ENCODE data around the gene CYTH2.
A peak's percentile ranks its signal among the peaks of the same experiment; 100 is the strongest.

Gene CYTH2

DNA sequence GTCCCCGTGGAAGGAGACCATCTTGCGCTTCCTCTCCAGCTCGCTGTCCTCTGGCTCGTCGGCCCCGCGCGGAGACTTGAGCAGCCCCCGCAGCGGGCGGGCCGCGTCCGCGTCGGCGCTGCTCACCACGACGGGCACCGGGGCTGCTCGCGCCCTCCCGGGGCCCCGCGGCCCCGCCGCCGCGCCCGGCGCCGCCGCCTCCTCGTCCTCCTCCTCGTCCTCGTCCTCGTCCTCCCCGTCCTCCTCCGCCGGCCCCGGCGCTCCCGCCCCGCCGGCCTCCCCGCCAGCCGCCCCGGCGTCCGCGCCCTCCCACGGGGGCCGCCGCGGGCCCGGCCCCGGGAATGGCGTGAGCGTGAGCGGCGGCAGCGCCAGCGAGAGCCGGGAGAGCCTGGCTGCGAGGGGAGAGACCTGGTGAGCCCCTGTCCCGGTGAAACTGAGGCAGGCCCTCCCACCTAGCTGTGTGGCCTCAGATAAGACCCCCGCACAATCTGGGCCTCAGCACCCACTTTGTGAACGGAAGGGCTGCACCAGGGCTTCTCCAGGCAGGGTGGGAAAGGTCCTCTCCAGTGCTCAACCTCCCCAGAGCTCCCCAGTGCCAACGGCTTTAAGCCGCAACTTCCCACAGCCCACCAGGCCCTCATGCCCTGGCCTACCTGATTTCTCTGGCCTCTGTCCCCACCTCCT lies 24.7 kb downstream of the CYTH2 start:
- H3K36me3 Mint-ChIP-seq (ENCODE audit: low read depth), result no peaks in the 10 kb centered on the region
- H3K4me1 Mint-ChIP-seq, result peaks cover 52% of the 10 kb centered on the region
- H3K27me3 Mint-ChIP-seq (ENCODE audit: low read depth, poor library complexity), result peaks cover 40% of the 10 kb centered on the region
- TF ChIP-seq, protein P1, sequence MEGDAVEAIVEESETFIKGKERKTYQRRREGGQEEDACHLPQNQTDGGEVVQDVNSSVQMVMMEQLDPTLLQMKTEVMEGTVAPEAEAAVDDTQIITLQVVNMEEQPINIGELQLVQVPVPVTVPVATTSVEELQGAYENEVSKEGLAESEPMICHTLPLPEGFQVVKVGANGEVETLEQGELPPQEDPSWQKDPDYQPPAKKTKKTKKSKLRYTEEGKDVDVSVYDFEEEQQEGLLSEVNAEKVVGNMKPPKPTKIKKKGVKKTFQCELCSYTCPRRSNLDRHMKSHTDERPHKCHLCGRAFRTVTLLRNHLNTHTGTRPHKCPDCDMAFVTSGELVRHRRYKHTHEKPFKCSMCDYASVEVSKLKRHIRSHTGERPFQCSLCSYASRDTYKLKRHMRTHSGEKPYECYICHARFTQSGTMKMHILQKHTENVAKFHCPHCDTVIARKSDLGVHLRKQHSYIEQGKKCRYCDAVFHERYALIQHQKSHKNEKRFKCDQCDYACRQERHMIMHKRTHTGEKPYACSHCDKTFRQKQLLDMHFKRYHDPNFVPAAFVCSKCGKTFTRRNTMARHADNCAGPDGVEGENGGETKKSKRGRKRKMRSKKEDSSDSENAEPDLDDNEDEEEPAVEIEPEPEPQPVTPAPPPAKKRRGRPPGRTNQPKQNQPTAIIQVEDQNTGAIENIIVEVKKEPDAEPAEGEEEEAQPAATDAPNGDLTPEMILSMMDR (IDR thresholded peaks at IDR 0.05), result no peak
- no peak for DNase-seq
- H3K27ac Mint-ChIP-seq, result no peak overlapping the region
- no peaks in the 10 kb centered on the region for H3K9me3 Mint-ChIP-seq
- peak overlapping the region; percentile 82 for H3K4me3 Mint-ChIP-seq

DNA sequence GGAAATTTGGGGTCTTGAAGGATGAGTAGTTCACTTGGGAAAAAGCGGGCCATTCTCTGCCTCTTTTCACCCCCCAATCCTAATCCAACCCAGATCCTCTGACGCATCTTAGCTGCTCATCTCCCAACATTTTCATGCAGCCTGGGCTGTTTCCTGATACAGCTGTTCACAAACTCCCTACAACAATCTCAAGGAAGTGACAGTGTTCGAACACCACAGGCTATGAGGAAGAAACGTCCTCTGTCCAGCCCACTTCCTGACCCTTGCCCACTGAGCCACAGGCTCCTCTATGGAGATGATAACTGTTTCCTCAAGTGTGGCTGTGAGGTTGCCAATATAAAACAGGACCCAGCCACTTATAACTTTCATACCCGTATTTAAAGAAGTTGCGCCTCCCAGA lies 26.2 kb downstream of the CYTH2 start:
- H3K4me1 Mint-ChIP-seq, result peaks cover 55% of the 10 kb centered on the region
- no peak for DNase-seq
- H3K27me3 Mint-ChIP-seq (ENCODE audit: low read depth, poor library complexity), result peaks cover 39% of the 10 kb centered on the region
- TF ChIP-seq, protein P1 (IDR thresholded peaks at IDR 0.05), result no peak
- no peaks in the 10 kb centered on the region for H3K9me3 Mint-ChIP-seq
- peak overlapping the region; percentile 82 for H3K4me3 Mint-ChIP-seq
- no peak overlapping the region for H3K27ac Mint-ChIP-seq
- H3K36me3 Mint-ChIP-seq (ENCODE audit: low read depth), result no peaks in the 10 kb centered on the region

DNA sequence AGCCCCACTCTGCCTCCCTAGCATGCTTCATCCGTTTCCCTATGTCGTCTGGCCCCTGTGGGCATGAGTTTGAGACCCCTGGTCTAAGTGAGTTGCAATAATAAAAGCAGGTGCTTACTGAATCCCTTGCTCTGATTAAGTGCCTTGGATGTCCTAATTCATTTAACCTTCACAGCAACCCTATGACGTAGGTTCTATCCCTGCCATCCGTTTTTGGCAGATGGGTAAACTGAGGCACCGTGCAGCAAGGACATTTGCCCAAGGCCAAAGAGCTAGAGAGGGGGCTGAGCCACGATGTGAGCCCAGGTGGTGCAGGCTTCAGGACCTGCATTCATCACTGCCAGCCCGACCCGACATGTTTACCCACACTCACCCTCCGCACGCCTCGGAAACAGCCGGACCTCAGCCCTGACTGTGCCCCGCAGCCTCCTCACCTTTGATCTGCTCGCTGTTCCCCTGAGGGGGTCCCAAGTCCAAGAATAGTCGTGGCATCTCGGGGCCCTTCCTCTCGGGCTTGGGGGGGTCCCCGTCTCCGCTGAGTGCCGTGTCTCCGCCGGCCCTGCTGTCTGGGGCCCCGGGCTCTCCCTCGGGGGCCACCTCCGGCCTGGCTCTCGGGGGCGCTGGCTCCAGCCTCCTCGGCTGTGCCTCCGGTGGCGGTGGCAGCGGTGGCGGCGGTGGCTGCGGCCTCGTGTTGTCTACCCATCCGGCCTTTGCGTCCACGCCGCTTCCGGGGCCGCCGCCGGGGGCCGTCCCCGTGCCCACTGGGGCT lies 28.0 kb downstream of the CYTH2 start:
- Mint-ChIP-seq H3K4me1 (peaks cover 53% of the 10 kb centered on the region), H3K27me3 (ENCODE audit: low read depth, poor library complexity) (peaks cover 30% of the 10 kb centered on the region), H3K4me3 (no peak overlapping the region), H3K27ac (no peak overlapping the region), H3K9me3 (no peaks in the 10 kb centered on the region), H3K36me3 (ENCODE audit: low read depth) (no peaks in the 10 kb centered on the region)
- no peak for DNase-seq
- TF ChIP-seq, protein P1 (IDR thresholded peaks at IDR 0.05), result no peak

DNA sequence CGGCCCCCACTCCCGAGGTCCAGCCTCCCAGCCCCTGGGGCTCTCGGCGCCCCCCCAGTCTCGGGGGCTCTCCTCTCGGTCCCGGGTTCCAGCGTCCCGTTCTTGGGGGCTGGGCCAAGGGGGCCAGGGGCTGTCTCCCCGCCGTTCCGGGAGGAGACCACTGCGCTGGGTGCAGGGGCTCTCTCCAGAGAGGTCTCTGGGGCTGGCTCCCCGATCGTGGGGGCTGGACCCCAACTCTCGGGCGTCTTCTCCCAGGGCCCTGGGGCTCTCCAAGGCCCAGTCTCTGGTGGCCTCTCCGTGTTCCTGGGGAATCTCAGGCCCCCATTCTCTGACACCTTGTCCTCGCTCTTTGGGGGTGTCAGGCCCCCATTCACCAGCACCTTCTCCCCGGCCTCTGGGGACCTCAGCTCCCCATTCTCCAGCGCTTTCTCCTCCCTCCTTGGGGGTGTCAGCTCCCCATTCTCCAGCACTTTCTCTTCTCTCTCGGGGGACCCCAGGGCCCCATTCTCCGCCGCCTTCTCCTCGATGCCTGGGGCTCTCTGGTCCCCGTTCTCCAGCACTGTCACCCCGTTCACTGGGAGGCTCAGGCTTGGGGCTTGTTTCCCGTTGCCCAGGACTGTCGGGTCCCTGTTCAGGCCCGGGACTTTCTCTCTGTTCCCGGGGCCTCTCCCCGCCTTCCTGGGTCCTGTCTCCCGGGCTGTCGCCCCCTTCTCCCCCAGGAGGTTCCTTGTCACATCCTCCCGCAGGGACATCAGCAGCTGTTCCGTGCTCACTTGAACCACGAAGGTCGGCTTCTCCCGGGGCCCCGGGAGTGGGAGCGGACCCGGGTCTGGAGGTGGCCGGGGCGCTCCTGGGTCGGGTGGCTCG lies 28.8 kb downstream of the CYTH2 start:
- H3K4me3 Mint-ChIP-seq, result no peak overlapping the region
- no peak for DNase-seq
- TF ChIP-seq, protein P1 (IDR thresholded peaks at IDR 0.05), result no peak
- no peak overlapping the region for H3K27ac Mint-ChIP-seq
- peaks cover 51% of the 10 kb centered on the region for H3K4me1 Mint-ChIP-seq
- peaks cover 23% of the 10 kb centered on the region for H3K27me3 Mint-ChIP-seq (ENCODE audit: low read depth, poor library complexity)
- H3K9me3 Mint-ChIP-seq, result no peaks in the 10 kb centered on the region
- no peaks in the 10 kb centered on the region for H3K36me3 Mint-ChIP-seq (ENCODE audit: low read depth)

DNA sequence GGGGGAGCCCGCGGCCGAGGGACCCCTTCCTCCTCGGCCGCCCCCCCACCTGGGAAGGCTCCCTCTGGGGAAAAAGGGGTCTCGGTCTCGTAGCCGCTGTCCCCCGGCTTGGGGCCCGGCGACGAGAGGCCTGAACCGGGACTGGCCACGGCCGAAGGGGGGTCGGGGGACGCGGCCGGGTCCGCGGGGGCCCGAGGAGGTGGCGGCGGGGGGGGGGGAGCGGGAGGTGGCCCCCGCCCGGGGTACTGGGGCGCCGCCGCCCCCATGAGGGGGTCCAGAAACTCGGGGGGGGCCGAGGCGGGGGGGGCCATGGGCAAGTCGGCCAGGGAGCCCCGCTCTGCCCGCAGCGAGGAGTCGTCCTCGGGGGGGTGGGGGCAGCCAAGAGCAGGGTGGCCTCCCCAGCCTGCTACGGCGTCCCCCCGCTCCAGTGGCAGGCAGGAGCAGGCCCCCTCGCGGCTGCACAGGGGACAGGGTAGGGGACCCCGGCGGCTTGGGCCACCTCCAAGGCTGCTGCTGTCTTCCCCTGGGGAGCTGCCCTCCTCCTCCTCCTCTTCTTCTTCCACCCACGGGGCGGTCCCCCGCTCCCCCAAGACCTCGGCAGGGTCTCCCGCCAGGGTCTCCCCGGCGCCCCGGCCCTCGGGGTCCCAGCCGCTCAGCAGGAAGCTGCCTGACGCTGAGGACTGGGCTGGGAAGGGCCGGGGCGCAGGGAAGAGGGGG lies 29.6 kb downstream of the CYTH2 start:
- Mint-ChIP-seq H3K27ac (no peak overlapping the region), H3K4me3 (no peak overlapping the region), H3K27me3 (ENCODE audit: low read depth, poor library complexity) (peaks cover 27% of the 10 kb centered on the region), H3K9me3 (no peaks in the 10 kb centered on the region), H3K36me3 (ENCODE audit: low read depth) (no peaks in the 10 kb centered on the region), H3K4me1 (peaks cover 57% of the 10 kb centered on the region)
- no peak for DNase-seq
- TF ChIP-seq, protein P1 (IDR thresholded peaks at IDR 0.05), result no peak
